HTERT RPE-1 (cell line): ENCODE results near the gene THBS1.

Experiments used
- in situ Hi-C: fragments of 300-500 bp; cut with MboI; formaldehyde crosslinking; loops from 4 replicates; pipeline ENCODE4 v1.14.3; 2020; ENCODE audit warnings: low sequenced_read_pairs

THBS1 gene

GRCh38 chr15:39573844-39574243, 7.0 kb upstream of the THBS1 start:
- in situ Hi-C loops: no loop called here

GRCh38 chr15:39574427-39574826, 6.5 kb upstream of the THBS1 start:
- in situ Hi-C loops: no loop called here

DNA sequence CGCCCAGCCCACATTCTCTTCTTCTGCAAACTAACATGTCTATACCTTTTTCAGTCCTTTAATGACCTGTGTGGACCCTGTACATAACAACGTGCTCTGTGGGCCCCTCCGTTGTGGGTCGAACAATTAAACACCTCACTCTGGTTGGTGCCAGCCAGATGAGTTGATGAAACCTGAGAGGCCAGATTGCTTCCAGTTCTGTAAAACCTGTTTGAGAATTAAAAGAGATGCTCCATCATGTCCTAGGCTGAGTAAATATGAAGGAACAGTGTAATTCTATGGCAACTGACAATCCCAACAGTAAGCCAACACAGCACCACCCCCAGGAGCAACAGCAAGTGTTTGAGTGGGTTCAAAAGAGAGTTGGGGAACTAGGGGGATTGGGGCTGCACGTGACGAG, 5.7 kb upstream of the THBS1 start:
- in situ Hi-C loops: no loop called here

DNA sequence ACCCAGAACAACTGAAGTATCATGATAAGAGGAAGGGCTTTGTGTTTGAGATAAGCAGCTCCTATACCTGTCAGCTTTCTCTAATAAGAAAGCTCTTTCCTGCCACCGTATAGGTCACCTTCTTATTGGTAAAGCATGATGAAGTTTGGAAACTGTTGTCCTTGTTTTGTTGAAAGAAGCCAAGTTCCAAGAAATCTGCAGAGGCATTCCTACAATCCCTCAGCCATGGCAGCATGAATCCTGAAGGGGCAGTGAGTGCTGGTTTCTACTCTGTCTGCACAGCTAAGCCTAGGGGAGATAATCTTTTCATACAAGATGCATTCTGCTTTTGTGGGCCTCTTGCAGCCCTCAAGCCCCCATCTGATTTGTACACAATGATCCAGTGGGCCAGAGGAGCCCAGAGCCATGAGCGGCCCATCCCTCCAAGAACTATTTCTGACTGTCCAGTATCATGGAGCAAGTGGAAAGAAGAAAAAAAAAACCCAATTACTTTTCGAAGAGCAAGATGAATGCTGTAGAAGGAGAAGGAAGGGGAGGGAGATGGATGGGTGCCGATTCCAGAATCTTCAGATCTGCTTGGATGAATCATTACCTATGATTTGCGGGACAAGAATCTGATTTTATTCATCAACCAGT, 1.9 kb upstream of the THBS1 start:
- in situ Hi-C loops: no loop called here

DNA sequence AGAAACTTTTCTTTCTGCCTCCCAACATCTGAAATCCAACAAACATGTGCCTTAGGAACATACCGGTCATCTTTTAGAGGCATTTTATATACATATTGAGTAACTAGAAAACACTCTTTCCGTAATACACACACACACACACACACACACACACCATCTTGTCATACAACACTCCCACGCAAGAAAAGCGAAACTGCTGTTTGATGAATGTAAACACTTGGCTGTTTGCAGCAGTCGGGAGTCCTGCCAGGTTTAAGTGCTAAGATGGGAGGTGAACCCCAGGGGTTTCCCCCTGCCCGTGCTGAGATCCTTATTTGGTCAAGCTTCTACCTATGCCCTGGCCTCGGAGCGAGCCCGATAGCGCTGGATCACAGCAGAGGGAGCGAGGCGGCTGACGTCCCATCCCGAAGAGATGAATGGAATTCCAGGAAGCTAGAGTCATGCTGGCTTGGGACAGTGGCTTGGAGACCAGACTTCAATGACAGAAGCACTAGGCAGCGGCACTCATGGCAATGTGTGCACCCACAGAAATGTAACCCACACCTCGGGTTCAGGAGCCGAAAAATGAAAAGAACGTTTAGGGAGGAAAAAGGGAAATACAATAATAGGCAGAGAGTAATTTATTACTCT, 1.3 kb upstream of the THBS1 start:
- in situ Hi-C loops: no loop called here

DNA sequence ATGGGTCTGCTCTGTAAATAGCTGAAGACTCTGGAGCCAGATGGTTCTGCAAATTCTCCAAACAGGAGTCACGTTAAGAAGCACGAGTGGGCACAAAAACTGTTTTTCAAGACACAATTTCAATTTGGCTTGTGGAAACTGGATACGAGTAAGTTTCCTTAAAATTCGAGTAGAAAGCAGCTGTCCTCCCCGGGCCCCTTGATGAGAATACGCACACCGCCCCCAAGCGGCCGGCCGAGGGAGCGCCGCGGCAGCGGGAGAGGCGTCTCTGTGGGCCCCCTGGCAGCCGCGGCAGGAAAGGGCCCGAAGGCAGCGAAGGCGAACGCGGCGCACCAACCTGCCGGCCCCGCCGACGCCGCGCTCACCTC, 778 bp upstream of the THBS1 start:
- in situ Hi-C loops: no loop called here

GRCh38 chr15:39581242-39581792, 438 bp downstream of the THBS1 start:
- in situ Hi-C loops: no loop called here

GRCh38 chr15:39581793-39582285, 960 bp downstream of the THBS1 start:
- in situ Hi-C loops: no loop called here

DNA sequence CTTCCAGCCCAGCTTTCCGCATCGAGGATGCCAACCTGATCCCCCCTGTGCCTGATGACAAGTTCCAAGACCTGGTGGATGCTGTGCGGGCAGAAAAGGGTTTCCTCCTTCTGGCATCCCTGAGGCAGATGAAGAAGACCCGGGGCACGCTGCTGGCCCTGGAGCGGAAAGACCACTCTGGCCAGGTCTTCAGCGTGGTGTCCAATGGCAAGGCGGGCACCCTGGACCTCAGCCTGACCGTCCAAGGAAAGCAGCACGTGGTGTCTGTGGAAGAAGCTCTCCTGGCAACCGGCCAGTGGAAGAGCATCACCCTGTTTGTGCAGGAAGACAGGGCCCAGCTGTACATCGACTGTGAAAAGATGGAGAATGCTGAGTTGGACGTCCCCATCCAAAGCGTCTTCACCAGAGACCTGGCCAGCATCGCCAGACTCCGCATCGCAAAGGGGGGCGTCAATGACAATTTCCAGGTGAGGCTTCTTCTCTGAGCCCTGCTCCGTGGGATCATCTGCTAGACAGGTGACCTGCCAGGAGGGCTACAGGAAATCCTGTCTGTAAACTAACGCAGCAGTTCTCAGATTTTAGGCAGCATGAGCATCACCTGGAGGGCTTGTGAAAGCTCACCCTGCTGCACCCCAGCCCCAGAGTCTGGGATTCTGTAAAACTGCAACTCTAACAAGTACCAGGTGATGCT, 1.6 kb downstream of the THBS1 start:
- in situ Hi-C loops: no loop called here

GRCh38 chr15:39582977-39583595, 2.2 kb downstream of the THBS1 start:
- in situ Hi-C loops: no loop called here

- in situ Hi-C loops: no loop called here
These were observed 2.9 kb downstream of the THBS1 start for GRCh38 chr15:39583596-39584265.

GRCh38 chr15:39584266-39584659, 3.4 kb downstream of the THBS1 start:
- in situ Hi-C loops: no loop called here

DNA sequence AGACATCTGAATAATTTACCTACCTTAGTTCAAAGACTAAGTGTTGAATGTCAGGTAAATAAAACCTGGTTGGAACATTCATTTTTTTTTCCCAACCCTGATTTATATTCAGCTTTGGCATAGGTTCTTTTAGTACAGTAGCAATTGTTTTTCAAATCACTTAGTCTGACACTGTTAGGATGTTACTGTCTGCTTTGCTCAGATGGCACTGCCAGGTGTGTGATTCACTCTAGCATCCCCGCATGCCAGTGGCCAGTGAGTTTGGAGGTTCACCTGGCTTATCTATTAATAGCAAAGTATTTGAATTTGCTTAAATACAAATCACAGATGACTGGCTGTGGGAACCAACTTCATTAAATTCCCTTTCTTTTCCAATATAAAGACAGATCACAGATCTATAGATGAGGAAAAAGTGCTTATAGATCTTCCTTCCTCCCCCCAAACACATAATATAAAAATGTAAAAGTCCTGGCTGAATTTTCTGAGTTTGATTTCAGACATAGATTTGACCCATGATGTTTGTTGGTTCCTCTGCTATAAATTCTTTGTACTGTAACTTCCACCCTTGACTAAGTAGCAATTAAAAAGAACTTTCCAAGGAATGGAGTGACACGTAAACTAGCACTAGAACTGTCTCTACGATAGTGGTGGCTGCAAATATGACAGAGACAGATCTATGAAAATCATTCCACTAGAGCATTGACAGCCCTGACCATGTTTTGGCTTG, 3.9 kb downstream of the THBS1 start:
- in situ Hi-C loops: no loop called here

GRCh38 chr15:39585389-39585841, 4.5 kb downstream of the THBS1 start:
- in situ Hi-C loops: no loop called here

DNA sequence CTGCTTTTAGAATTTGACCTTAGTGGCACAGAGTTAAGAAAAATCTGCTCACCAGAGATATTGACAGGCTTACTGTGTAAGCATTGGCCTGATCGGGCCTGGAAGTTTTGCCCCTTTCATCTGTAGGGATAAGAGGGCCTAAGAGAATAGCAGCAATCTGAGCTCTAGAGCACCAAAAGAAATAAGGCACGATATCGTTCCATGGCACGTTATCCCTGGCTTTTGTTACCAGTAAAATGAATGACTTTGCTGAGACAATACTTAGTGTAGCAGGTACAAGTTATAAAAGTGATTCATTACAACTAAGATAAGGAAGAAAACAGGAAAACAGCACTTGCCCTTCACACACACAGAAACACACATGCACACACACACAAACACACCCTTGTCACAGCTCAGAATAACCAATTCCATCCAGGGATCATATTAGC, 5.0 kb downstream of the THBS1 start:
- in situ Hi-C loops: no loop called here

DNA sequence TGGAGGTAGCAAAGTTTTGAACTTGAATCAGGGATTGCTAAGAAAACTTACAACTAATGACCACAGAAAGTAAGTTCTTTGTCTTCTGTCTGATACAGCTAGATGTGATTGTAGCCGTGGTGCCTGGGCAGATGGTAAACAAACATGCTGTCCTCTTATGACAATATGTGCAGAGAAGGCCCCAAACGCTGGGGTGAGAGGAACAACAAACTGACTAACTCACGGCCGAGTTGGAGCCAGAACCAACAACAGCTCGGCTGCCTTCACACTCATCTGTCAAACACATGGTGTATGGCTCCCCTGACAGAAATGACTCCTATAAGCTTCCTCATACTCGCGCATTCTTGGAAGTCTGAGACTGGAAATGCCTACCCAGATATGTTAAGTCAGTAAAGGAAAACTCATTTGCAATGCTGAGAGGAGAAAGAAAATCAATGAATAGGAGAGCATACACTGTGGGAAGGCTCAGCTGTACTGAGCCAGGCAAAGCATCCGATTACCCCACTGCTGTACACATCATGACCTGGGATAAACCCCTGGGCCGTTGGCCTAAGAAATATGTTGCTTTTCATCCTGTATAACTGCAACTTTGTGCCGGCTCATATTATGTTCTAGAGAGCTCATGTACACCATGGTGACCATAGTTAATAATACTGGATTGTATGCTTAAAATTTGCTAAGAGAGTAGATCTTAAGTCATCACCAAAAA, 5.7 kb downstream of the THBS1 start:
- in situ Hi-C loops: no loop called here

GRCh38 chr15:39587096-39587721, 6.3 kb downstream of the THBS1 start:
- in situ Hi-C loops: no loop called here

- in situ Hi-C loops: no loop called here
These were observed 7.1 kb downstream of the THBS1 start for GRCh38 chr15:39587731-39588530.
